Neural progenitor cell (in vitro differentiated cells): ENCODE results near the gene C2CD4C. TPM values are rescaled to one million over a fixed set of nuclear protein-coding genes. Genes with fewer than 3 reads are reported as not detected.

ENCODE experiments used
- DNase-seq: peaks from one replicate; pipeline ENCODE4 v3.0.0-alpha.2; 2016; ENCODE audit warnings: low spot score
- H2AFZ ChIP-seq: fragments of 200-600 bp; sonication (generic); replicated peaks from 2 replicates; pipeline ENCODE4 v1.6.1; 2016; ENCODE audit warnings: antibody characterized with exemption
- H3F3A ChIP-seq: fragments of 200-600 bp; sonication (generic); 2 replicates; pipeline ENCODE4 v1.6.1; 2016; ENCODE audit warnings: antibody characterized with exemption, low read depth
- H3K27ac ChIP-seq: fragments of 200-600 bp; sonication (generic); 2 replicates; pipeline ENCODE4 v1.5.1; 2016; ENCODE audit warnings: mild to moderate bottlenecking
- H3K27me3 ChIP-seq: fragments of 200-600 bp; sonication (generic); 2 replicates; pipeline ENCODE4 v1.6.1; 2016; ENCODE audit warnings: mild to moderate bottlenecking, moderate library complexity
- H3K36me3 ChIP-seq: fragments of 200-600 bp; sonication (generic); 2 replicates; pipeline ENCODE4 v1.5.1; 2016
- H3K4me1 ChIP-seq: fragments of 200-600 bp; sonication (generic); 2 replicates; pipeline ENCODE4 v1.6.1; 2016; ENCODE audit warnings: mixed run types
- H3K4me2 ChIP-seq: fragments of 200-600 bp; sonication (generic); 2 replicates; pipeline ENCODE4 v1.6.1; 2016
- H3K4me3 ChIP-seq: fragments of 200-600 bp; sonication (generic); 2 replicates; pipeline ENCODE4 v1.5.1; 2016
- H3K79me2 ChIP-seq: fragments of 200-600 bp; sonication (generic); 2 replicates; pipeline ENCODE4 v1.6.1; 2016; ENCODE audit warnings: low read depth
- H3K9ac ChIP-seq: fragments of 200-600 bp; sonication (generic); 2 replicates; pipeline ENCODE4 v1.6.1; 2016
- H3K9me3 ChIP-seq: fragments of 200-600 bp; sonication (generic); 2 replicates; pipeline ENCODE4 v1.5.1; 2016; ENCODE audit warnings: low read depth
- H4K20me1 ChIP-seq: fragments of 200-600 bp; sonication (generic); 2 replicates; pipeline ENCODE4 v1.6.1; 2016; ENCODE audit warnings: low read depth
- H3K27ac Mint-ChIP-seq: 3 replicates; pipeline ENCODE4 v1.8.0; 2021; ENCODE audit warnings: mixed read lengths
- H3K27me3 Mint-ChIP-seq: 2 replicates; pipeline ENCODE4 v1.8.0; 2022; ENCODE audit warnings: low read depth, mild to moderate bottlenecking, inconsistent platforms, moderate library complexity, mixed read lengths; ENCODE audit not compliant: insufficient read depth
- H3K36me3 Mint-ChIP-seq: 3 replicates; pipeline ENCODE4 v1.8.0; 2021; ENCODE audit warnings: mixed read lengths
- H3K4me1 Mint-ChIP-seq: 3 replicates; pipeline ENCODE4 v1.8.0; 2021; ENCODE audit warnings: mixed read lengths
- H3K4me3 Mint-ChIP-seq: 3 replicates; pipeline ENCODE4 v1.8.0; 2021; ENCODE audit warnings: mild to moderate bottlenecking, moderate library complexity, mixed read lengths
- H3K9me3 Mint-ChIP-seq: 3 replicates; pipeline ENCODE4 v1.8.0; 2020; ENCODE audit warnings: mixed read lengths
- EZH2 ChIP-seq: fragments of 200-600 bp; sonication (generic); IDR thresholded peaks from 2 replicates; pipeline ENCODE4 v1.6.1; 2017; ENCODE audit warnings: antibody characterized with exemption, mild to moderate bottlenecking, moderate library complexity
- EZH2phosphoT487 ChIP-seq: fragments of 200-600 bp; sonication (generic); IDR thresholded peaks from 2 replicates; pipeline ENCODE4 v1.6.1; 2017; ENCODE audit warnings: antibody characterized with exemption
- total RNA-seq: library from RNA; depleted of rRNA; stranded (reverse); fragments of >200 nt; gene quantifications from 2 replicates; pipeline ENCODE4 v1.2.3, GENCODE V29; 2015; ENCODE audit warnings: low replicate concordance
- TF ChIP-seq, protein P1 (sequence below): fragments of 200-600 bp; sonication (generic); IDR thresholded peaks from 2 replicates; pipeline ENCODE4 v1.5.1; 2017; ENCODE audit warnings: antibody characterized with exemption, mild to moderate bottlenecking

C2CD4C gene
- total RNA-seq, 1 donor from 2014 or later = 2.3 TPM

DNA sequence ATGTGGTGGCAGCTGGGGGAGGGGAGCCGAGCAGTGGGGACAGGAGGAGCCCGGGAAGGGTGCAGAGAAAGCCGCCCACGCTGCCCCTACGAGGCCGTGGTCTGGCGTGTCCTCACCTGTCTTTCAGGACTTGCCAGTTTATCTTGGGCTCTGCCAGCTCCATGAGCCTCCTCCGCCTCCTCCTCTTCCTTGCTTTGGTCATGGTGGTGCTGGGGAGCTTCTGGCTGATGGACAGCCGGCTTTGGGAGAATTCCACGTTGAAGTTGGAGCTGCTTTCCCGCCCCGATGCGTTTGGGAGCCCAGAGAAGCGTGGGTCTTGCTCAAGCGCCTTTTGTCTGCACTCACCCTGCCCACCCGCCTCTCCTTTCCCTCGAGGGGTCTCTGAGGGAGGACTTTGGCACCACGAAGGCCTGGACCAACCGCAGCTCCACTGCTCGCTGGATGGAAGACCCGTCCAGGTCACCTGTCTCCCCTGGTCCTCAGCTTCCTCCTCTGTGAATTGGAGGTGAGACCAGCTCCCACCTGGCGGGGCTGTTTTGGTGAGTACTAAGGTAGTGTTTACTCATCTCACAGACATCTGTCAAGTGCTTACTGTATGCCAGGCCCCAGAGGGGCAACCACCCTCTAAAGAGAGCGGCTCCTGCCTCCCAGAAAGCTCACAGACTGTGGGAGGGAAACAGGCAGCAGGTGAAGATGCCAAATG lies 34.6 kb downstream of the C2CD4C start:
- peaks cover 3% of the 10 kb centered on the region for H3K9me3 Mint-ChIP-seq
- Histone ChIP-seq H2AFZ (no peak overlapping the region), H3K4me3 (no peak overlapping the region), H3K36me3 (no peaks in the 10 kb centered on the region), H3K9me3 (no peaks in the 10 kb centered on the region), H3K27ac (no peak overlapping the region), H3F3A (peaks cover 3% of the 10 kb centered on the region), H4K20me1 (no peaks in the 10 kb centered on the region), H3K4me1 (no peaks in the 10 kb centered on the region), H3K9ac (no peak overlapping the region), H3K27me3 (no peaks in the 10 kb centered on the region), H3K4me2 (no peak overlapping the region), H3K79me2 (no peaks in the 10 kb centered on the region)
- no peak for DNase-seq
- no peak overlapping the region for H3K4me3 Mint-ChIP-seq
- no peak overlapping the region for H3K27ac Mint-ChIP-seq
- TF ChIP-seq, protein P1, sequence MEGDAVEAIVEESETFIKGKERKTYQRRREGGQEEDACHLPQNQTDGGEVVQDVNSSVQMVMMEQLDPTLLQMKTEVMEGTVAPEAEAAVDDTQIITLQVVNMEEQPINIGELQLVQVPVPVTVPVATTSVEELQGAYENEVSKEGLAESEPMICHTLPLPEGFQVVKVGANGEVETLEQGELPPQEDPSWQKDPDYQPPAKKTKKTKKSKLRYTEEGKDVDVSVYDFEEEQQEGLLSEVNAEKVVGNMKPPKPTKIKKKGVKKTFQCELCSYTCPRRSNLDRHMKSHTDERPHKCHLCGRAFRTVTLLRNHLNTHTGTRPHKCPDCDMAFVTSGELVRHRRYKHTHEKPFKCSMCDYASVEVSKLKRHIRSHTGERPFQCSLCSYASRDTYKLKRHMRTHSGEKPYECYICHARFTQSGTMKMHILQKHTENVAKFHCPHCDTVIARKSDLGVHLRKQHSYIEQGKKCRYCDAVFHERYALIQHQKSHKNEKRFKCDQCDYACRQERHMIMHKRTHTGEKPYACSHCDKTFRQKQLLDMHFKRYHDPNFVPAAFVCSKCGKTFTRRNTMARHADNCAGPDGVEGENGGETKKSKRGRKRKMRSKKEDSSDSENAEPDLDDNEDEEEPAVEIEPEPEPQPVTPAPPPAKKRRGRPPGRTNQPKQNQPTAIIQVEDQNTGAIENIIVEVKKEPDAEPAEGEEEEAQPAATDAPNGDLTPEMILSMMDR = no peak
- TF ChIP-seq EZH2 = no peak
- TF ChIP-seq EZH2phosphoT487 = no peak
- H3K36me3 Mint-ChIP-seq = no peaks in the 10 kb centered on the region
- peaks cover 8% of the 10 kb centered on the region for H3K4me1 Mint-ChIP-seq
- H3K27me3 Mint-ChIP-seq = peaks cover 14% of the 10 kb centered on the region

DNA sequence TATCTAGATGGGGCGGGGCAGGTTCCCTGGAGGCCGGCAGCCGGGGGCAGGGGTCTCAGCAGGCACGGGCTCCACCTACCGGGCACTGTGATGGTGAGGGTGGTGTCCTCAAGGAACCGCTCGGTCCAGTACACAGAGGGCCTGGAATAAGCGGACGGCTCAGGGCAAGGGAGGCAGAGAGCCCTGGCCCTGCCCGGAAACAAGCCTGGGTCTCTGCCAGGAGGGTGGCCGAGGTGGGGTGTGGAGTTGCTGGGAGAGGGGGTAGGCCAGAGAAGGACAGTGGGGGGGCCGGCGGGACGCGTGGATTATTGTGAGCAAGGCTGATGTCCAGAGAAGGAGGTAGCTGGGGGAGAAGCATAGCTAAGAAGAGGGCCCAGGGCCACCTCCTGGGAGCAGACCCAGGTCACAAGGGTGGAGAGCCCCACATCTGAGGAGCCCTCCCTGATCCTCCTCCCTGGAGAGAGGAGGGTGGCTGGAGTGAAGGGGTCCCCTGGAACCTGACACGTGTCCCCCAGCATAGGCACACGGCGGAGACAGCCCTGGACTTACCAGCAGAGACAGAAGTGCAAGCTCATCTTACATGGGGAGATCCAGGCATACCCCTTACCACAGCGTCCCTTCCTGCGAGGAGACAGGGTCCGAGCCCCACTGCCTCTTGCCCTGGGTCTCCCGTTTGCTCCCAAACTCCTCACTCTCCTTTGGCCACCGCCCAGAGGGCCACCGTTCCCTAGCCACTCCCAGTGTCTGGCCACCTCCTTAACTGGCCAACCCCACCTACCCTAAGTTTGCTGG lies 35.4 kb downstream of the C2CD4C start:
- H3K9me3 Mint-ChIP-seq = peaks cover 3% of the 10 kb centered on the region
- H3K79me2 ChIP-seq = no peaks in the 10 kb centered on the region
- peaks cover 8% of the 10 kb centered on the region for H3K4me1 Mint-ChIP-seq
- no peak for DNase-seq
- H3K27ac ChIP-seq = no peak overlapping the region
- no peaks in the 10 kb centered on the region for H3K4me1 ChIP-seq
- TF ChIP-seq, protein P1 = no peak
- TF ChIP-seq EZH2phosphoT487 (no peak), EZH2 (no peak)
- no peak overlapping the region for H3K4me3 Mint-ChIP-seq
- H3K4me2 ChIP-seq = no peak overlapping the region
- no peaks in the 10 kb centered on the region for H3K36me3 Mint-ChIP-seq
- H3K9me3 ChIP-seq = no peaks in the 10 kb centered on the region
- H2AFZ ChIP-seq = no peak overlapping the region
- no peaks in the 10 kb centered on the region for H4K20me1 ChIP-seq
- peaks cover 3% of the 10 kb centered on the region for H3F3A ChIP-seq
- H3K27ac Mint-ChIP-seq = no peak overlapping the region
- H3K27me3 ChIP-seq = no peaks in the 10 kb centered on the region
- H3K4me3 ChIP-seq = no peak overlapping the region
- H3K27me3 Mint-ChIP-seq = peaks cover 15% of the 10 kb centered on the region
- H3K9ac ChIP-seq = no peak overlapping the region
- H3K36me3 ChIP-seq = no peaks in the 10 kb centered on the region

DNA sequence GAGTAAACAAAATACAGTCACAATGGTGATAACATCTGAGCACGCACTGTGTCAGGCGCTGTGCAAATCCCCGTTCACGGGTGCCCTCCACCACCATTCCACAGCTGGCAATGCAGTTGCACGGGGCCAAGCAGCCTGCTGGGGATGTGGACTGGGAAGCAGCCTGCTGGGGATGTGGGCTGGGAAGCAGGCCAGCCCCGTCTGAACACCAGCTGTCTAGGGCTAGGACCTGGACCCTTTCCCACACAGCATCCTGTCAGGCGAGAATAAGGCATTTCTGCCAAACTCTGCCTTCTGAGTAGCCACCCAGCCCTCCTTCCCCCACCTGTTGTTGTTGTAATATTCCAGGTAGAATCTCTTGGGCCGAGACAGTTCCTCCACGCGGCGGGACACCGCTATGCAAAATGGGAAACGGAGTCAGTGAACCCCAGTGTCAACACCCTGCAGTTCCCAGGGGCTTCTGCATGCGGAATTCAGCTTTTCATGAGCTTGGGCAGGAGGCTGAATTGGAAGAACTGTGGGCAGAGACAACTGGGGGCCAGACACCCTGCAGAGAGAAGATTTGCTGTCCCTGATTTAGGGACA lies 36.5 kb downstream of the C2CD4C start:
- Histone ChIP-seq H3K9ac (no peak overlapping the region), H3K79me2 (no peaks in the 10 kb centered on the region), H2AFZ (no peak overlapping the region), H3K27ac (no peak overlapping the region), H3K4me2 (no peak overlapping the region), H3K4me3 (no peak overlapping the region), H3K27me3 (no peaks in the 10 kb centered on the region), H3K4me1 (no peaks in the 10 kb centered on the region), H3F3A (no peaks in the 10 kb centered on the region), H4K20me1 (no peaks in the 10 kb centered on the region), H3K9me3 (no peaks in the 10 kb centered on the region), H3K36me3 (no peaks in the 10 kb centered on the region)
- H3K9me3 Mint-ChIP-seq = peaks cover 3% of the 10 kb centered on the region
- H3K4me1 Mint-ChIP-seq = peaks cover 11% of the 10 kb centered on the region
- DNase-seq = no peak
- no peak overlapping the region for H3K4me3 Mint-ChIP-seq
- H3K27ac Mint-ChIP-seq = peak overlapping the region; percentile 37
- H3K27me3 Mint-ChIP-seq = peaks cover 15% of the 10 kb centered on the region
- TF ChIP-seq EZH2phosphoT487 = no peak
- TF ChIP-seq, protein P1 = no peak
- no peak for TF ChIP-seq EZH2
- H3K36me3 Mint-ChIP-seq = no peaks in the 10 kb centered on the region
